ENCODE data around the gene MBD3.

DNA sequence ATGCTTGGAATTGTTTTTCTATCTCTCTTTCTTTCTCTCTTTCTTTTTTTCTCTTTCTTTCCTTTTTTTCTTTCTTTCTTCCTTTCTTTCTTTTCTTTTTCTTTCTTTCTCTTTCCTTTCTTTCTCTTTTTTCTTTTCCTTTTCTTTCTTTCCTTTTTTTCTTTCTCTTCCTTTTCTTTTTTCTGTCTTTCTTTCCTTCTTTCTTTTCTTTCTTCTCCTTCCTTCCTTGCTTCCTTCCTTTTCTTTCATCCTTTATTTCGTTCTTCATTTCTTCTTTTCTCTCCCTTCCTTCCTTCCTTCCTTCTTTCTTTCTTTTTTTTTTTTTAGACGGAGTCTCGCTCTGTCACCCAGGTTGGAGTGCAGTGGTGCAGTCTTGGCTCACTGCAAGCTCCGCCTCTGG, 22.7 kb downstream of the MBD3 start:
- TF ChIP-seq SUZ12 (IDR thresholded peaks at IDR 0.05; ENCODE audit: extremely low read depth, insufficient read depth, insufficient read length) (no peak), ZNF274 (IDR thresholded peaks at IDR 0.05; ENCODE audit: low read depth, low read length) (no peak)
